ENCODE data around the gene F11.
"Not testable (repeated sequence)": the region's sequence is repeated elsewhere in the genome, so short reads cannot be mapped to it uniquely, and the experiment has no call there.

- not testable (repeated sequence) for TF ChIP-seq POLR2A, CTCF (IDR thresholded peaks at IDR 0.05)
Observed at GRCh38 chr4:186242031-186242430, 24.0 kb upstream of the F11 start.

Data from esophagus squamous epithelium (tissue), 4 donors.